Fibroblast of mammary gland (primary cell): ENCODE data around the gene POFUT1.
A peak's percentile ranks its signal among the peaks of the same experiment; 100 is the strongest.

Source experiments
- DNase-seq: peaks from one replicate; pipeline ENCODE4 v3.0.0-alpha.2; 2010; ENCODE audit warnings: low read depth
- H3K4me3 ChIP-seq: 2 replicates; pipeline ENCODE4 v1.5.1; 2011; ENCODE audit warnings: low read depth, mild to moderate bottlenecking, low read length, moderate library complexity; ENCODE audit not compliant: control insufficient read depth
- CTCF ChIP-seq: conservative IDR thresholded peaks from 2 replicates; pipeline ENCODE4 v1.5.1; 2011; ENCODE audit warnings: low read depth, low read length, inconsistent platforms; ENCODE audit not compliant: control insufficient read depth, insufficient read depth

POFUT1 gene

GRCh38 chr20:32278199-32278643, 70.5 kb downstream of the POFUT1 start:
- H3K4me3 ChIP-seq, result peak overlapping the region; percentile 86
- DNase-seq, result no peak
- no peak for TF ChIP-seq CTCF

- no peak overlapping the region for H3K4me3 ChIP-seq
- DNase-seq, result no peak
- no peak for TF ChIP-seq CTCF
Measured at GRCh38 chr20:32281711-32282110, 74.0 kb downstream of the POFUT1 start.

- DNase-seq, result no peak
- no peak for TF ChIP-seq CTCF
- no peak overlapping the region for H3K4me3 ChIP-seq
Measured at GRCh38 chr20:32282461-32282860, 74.8 kb downstream of the POFUT1 start.

GRCh38 chr20:32285082-32285620, 77.5 kb downstream of the POFUT1 start:
- TF ChIP-seq CTCF, result no peak
- no peak overlapping the region for H3K4me3 ChIP-seq
- no peak for DNase-seq

- peak; percentile 62 for DNase-seq
- no peak for TF ChIP-seq CTCF
- no peak overlapping the region for H3K4me3 ChIP-seq
Measured at GRCh38 chr20:32285621-32286371, 78.1 kb downstream of the POFUT1 start.

- no peak for TF ChIP-seq CTCF
- no peak for DNase-seq
- no peak overlapping the region for H3K4me3 ChIP-seq
Measured at GRCh38 chr20:32287231-32287638, 79.6 kb downstream of the POFUT1 start.
